ENCODE measurements around the gene RETREG2.
"Not testable (repeated sequence)": the region's sequence is repeated elsewhere in the genome, so short reads cannot be mapped to it uniquely, and the experiment has no call there.

RETREG2 gene

GRCh38 chr2:219199470-219200211, 21.6 kb downstream of the RETREG2 start:
- Histone ChIP-seq H3K4me1 (ENCODE audit: low read length) (no peaks in the 10 kb centered on the region), H3F3A (ENCODE audit: insufficient read depth, low read length) (no peaks in the 10 kb centered on the region), H2AFZ (ENCODE audit: low read length) (no peak overlapping the region), H3K9me2 (replicated peaks; ENCODE audit: insufficient read depth, low read length) (no peaks in the 10 kb centered on the region), H4K20me1 (ENCODE audit: insufficient read depth, low read length) (no peaks in the 10 kb centered on the region), H3K79me2 (ENCODE audit: low read length) (no peaks in the 10 kb centered on the region), H3K9me3 (replicated peaks; ENCODE audit: insufficient read depth, low read length) (no peaks in the 10 kb centered on the region), H3K36me3 (replicated peaks; ENCODE audit: insufficient read depth, low read length) (no peaks in the 10 kb centered on the region), H3K27ac (ENCODE audit: low read length) (no peak overlapping the region), H3K27me3 (replicated peaks; ENCODE audit: insufficient read depth, low read length) (no peaks in the 10 kb centered on the region), H3K4me2 (ENCODE audit: low read depth, low read length) (no peak overlapping the region), H3K4me3 (ENCODE audit: low read length) (no peak overlapping the region), H3K9ac (ENCODE audit: low read length) (no peak overlapping the region)
- no peak for DNase-seq
- TF ChIP-seq EZH2 (optimal IDR thresholded peaks at IDR 0.05; ENCODE audit: low read depth, low read length) = no peak
- no peak for TF ChIP-seq EZH2phosphoT487 (IDR thresholded peaks at IDR 0.05; ENCODE audit: low read length)
- TF ChIP-seq CTCF (IDR thresholded peaks at IDR 0.05; ENCODE audit: low read length) = no peak

GRCh38 chr2:219200502-219201326, 22.6 kb downstream of the RETREG2 start:
- H3K4me3 ChIP-seq (ENCODE audit: low read length); H3K79me2 ChIP-seq (ENCODE audit: low read length); H3K4me1 ChIP-seq (ENCODE audit: low read length); H3K4me2 ChIP-seq (ENCODE audit: low read depth, low read length); H2AFZ ChIP-seq (ENCODE audit: low read length); H3K27me3 ChIP-seq (replicated peaks; ENCODE audit: insufficient read depth, low read length); H3K9me3 ChIP-seq (replicated peaks; ENCODE audit: insufficient read depth, low read length); H3K27ac ChIP-seq (ENCODE audit: low read length); H4K20me1 ChIP-seq (ENCODE audit: insufficient read depth, low read length); DNase-seq; H3K9me2 ChIP-seq (replicated peaks; ENCODE audit: insufficient read depth, low read length); H3F3A ChIP-seq (ENCODE audit: insufficient read depth, low read length); H3K9ac ChIP-seq (ENCODE audit: low read length); H3K36me3 ChIP-seq (replicated peaks; ENCODE audit: insufficient read depth, low read length): not testable (repeated sequence)

- not testable (repeated sequence) for H3K9me2 ChIP-seq (replicated peaks; ENCODE audit: insufficient read depth, low read length); DNase-seq; H3K4me2 ChIP-seq (ENCODE audit: low read depth, low read length); H3K4me3 ChIP-seq (ENCODE audit: low read length); H3K79me2 ChIP-seq (ENCODE audit: low read length); H3K36me3 ChIP-seq (replicated peaks; ENCODE audit: insufficient read depth, low read length); H3K27ac ChIP-seq (ENCODE audit: low read length); H3K27me3 ChIP-seq (replicated peaks; ENCODE audit: insufficient read depth, low read length); H4K20me1 ChIP-seq (ENCODE audit: insufficient read depth, low read length); H2AFZ ChIP-seq (ENCODE audit: low read length); H3K4me1 ChIP-seq (ENCODE audit: low read length); H3K9ac ChIP-seq (ENCODE audit: low read length); H3F3A ChIP-seq (ENCODE audit: insufficient read depth, low read length); H3K9me3 ChIP-seq (replicated peaks; ENCODE audit: insufficient read depth, low read length)
These were observed 23.3 kb downstream of the RETREG2 start for GRCh38 chr2:219201331-219201730.

- Histone ChIP-seq H3K4me1 (ENCODE audit: low read length) (peaks cover 10% of the 10 kb centered on the region; the same call in 1 of the 2 replicates), H3K4me2 (ENCODE audit: low read depth, low read length) (no peak overlapping the region), H3K9me3 (replicated peaks; ENCODE audit: insufficient read depth, low read length) (no peaks in the 10 kb centered on the region), H3K36me3 (replicated peaks; ENCODE audit: insufficient read depth, low read length) (no peaks in the 10 kb centered on the region), H3K27me3 (replicated peaks; ENCODE audit: insufficient read depth, low read length) (no peaks in the 10 kb centered on the region), H3K9ac (ENCODE audit: low read length) (no peak overlapping the region), H3K9me2 (replicated peaks; ENCODE audit: insufficient read depth, low read length) (no peaks in the 10 kb centered on the region), H3F3A (ENCODE audit: insufficient read depth, low read length) (peaks cover 13% of the 10 kb centered on the region), H3K27ac (ENCODE audit: low read length) (no peak overlapping the region), H2AFZ (ENCODE audit: low read length) (no peak overlapping the region), H4K20me1 (ENCODE audit: insufficient read depth, low read length) (no peaks in the 10 kb centered on the region), H3K4me3 (ENCODE audit: low read length) (no peak overlapping the region), H3K79me2 (ENCODE audit: low read length) (peaks cover 12% of the 10 kb centered on the region; the same call in 1 of the 2 replicates)
- DNase-seq = no peak
- TF ChIP-seq EZH2phosphoT487 (IDR thresholded peaks at IDR 0.05; ENCODE audit: low read length) (no peak), EZH2 (optimal IDR thresholded peaks at IDR 0.05; ENCODE audit: low read depth, low read length) (no peak)
These were observed 26.5 kb downstream of the RETREG2 start for GRCh38 chr2:219204425-219205164.

All from MM.1S (cell line).